WTC11 (cell line): ENCODE measurements around the gene PIANP. TPM values are rescaled to one million over a fixed set of nuclear protein-coding genes. Genes with fewer than 3 reads are reported as not detected.

Experiments
- total RNA-seq: library from RNA; stranded (reverse); gene quantifications from 3 replicates; pipeline ENCODE4 v1.2.3, GENCODE V29; 2021

Gene PIANP
- total RNA-seq, 1 experiment from 2014 or later: 7.7 TPM

Other genes with a start within 250 kb of the PIANP start
- gene TAPBPL, start 248.8 kb downstream of the PIANP start, total RNA-seq: 0.98 to 1.3 TPM (median 1.1 TPM) in 3 replicates
- 12.8 to 14.3 TPM (median 13.8 TPM) in 3 replicates for gene VAMP1, start 230.1 kb downstream of the PIANP start, total RNA-seq
- 285 to 290 TPM (median 288 TPM) in 3 replicates for gene MRPL51, start 207.6 kb downstream of the PIANP start, total RNA-seq
- 131 to 141 TPM (median 133 TPM) in 3 replicates for gene NCAPD2, start 206.7 kb downstream of the PIANP start, total RNA-seq
- 4,276 to 4,694 TPM (median 4,682 TPM) in 3 replicates for gene GAPDH, start 166.3 kb downstream of the PIANP start, total RNA-seq
- 14.1 to 15.4 TPM (median 14.5 TPM) in 3 replicates for gene IFFO1, start 144.8 kb downstream of the PIANP start, total RNA-seq
- gene NOP2, start 132.5 kb downstream of the PIANP start, total RNA-seq: 68.4 to 79.4 TPM (median 72.4 TPM) in 3 replicates
- 333 to 354 TPM (median 334 TPM) in 3 replicates for gene CHD4, start 93.4 kb downstream of the PIANP start, total RNA-seq
- gene LPAR5, start 64.9 kb downstream of the PIANP start, total RNA-seq: 0.20 to 0.57 TPM (median 0.48 TPM) in 3 replicates
- gene ACRBP, start 53.4 kb downstream of the PIANP start, total RNA-seq: 2.1 to 4.2 TPM (median 3.2 TPM) in 3 replicates
- 23.0 to 27.4 TPM (median 26.7 TPM) in 3 replicates for gene ING4, start 37.7 kb downstream of the PIANP start, total RNA-seq
- gene ZNF384, start 11.4 kb downstream of the PIANP start, total RNA-seq: 63.8 to 64.7 TPM (median 64.4 TPM) in 3 replicates
- 41.2 to 43.8 TPM (median 41.4 TPM) in 3 replicates for gene COPS7A, start 23.2 kb upstream of the PIANP start, total RNA-seq
- gene MLF2, start 52.3 kb upstream of the PIANP start, total RNA-seq: 226 to 236 TPM (median 229 TPM) in 3 replicates
- gene PTMS, start 65.5 kb upstream of the PIANP start, total RNA-seq: 370 to 539 TPM (median 525 TPM) in 3 replicates
- 2.4 to 2.6 TPM (median 2.6 TPM) in 3 replicates for gene LAG3, start 71.7 kb upstream of the PIANP start, total RNA-seq
- gene CD4, start 88.7 kb upstream of the PIANP start, total RNA-seq: 2.5 to 3.3 TPM (median 2.7 TPM) in 3 replicates
- gene GPR162, start 121.0 kb upstream of the PIANP start, total RNA-seq: 7.3 to 9.3 TPM (median 8.2 TPM) in 3 replicates
- 49.9 to 55.7 TPM (median 50.7 TPM) in 3 replicates for gene P3H3, start 127.6 kb upstream of the PIANP start, total RNA-seq
- gene GNB3, start 140.1 kb upstream of the PIANP start, total RNA-seq: 14.0 to 16.5 TPM (median 14.3 TPM) in 3 replicates
- gene CDCA3, start 150.5 kb upstream of the PIANP start, total RNA-seq: 47.1 to 61.8 TPM (median 49.1 TPM) in 3 replicates
- gene USP5, start 151.3 kb upstream of the PIANP start, total RNA-seq: 141 to 158 TPM (median 149 TPM) in 3 replicates
- 1,045 to 1,242 TPM (median 1,195 TPM) in 3 replicates for gene TPI1, start 166.7 kb upstream of the PIANP start, total RNA-seq
- 21.2 to 25.5 TPM (median 22.7 TPM) in 3 replicates for gene SPSB2, start 172.5 kb upstream of the PIANP start, total RNA-seq
- 3.1 to 5.3 TPM (median 4.9 TPM) in 3 replicates for gene LRRC23, start 204.0 kb upstream of the PIANP start, total RNA-seq
- 118 to 170 TPM (median 165 TPM) in 3 replicates for gene ENO2, start 213.8 kb upstream of the PIANP start, total RNA-seq
- gene ATN1, start 227.1 kb upstream of the PIANP start, total RNA-seq: 80.0 to 87.1 TPM (median 80.5 TPM) in 3 replicates
- gene RNU7-1, start 243.0 kb upstream of the PIANP start, total RNA-seq: not detected in 3 replicates
- 158 to 181 TPM (median 172 TPM) in 3 replicates for gene C12orf57, start 243.2 kb upstream of the PIANP start, total RNA-seq